ENCODE data around the gene ZNF592. TPM values are rescaled to one million over a fixed set of nuclear protein-coding genes. Genes with fewer than 3 reads are reported as not detected.

The ZNF592 gene
- total RNA-seq, 1 donor from 2014 or later: 31.5 TPM

- Mint-ChIP-seq H3K27me3 (ENCODE audit: low read depth) (no peaks in the 10 kb centered on the region), H3K36me3 (ENCODE audit: low read depth) (peaks cover 8% of the 10 kb centered on the region), H3K4me1 (ENCODE audit: low read depth) (peaks cover 17% of the 10 kb centered on the region), H3K9me3 (ENCODE audit: low read depth) (no peaks in the 10 kb centered on the region), H3K27ac (ENCODE audit: unreplicated experiment) (no peak overlapping the region), H3K4me3 (ENCODE audit: unreplicated experiment) (no peak overlapping the region)
- TF ChIP-seq CTCF (IDR thresholded peaks at IDR 0.05): no peak
- DNase-seq (ENCODE audit: low spot score): no peak
Measured at GRCh38 chr15:84813931-84814330, 65.5 kb downstream of the ZNF592 start.

- no peak for DNase-seq (ENCODE audit: low spot score)
- H3K4me3 Mint-ChIP-seq (ENCODE audit: unreplicated experiment): no peak overlapping the region
- peaks cover 25% of the 10 kb centered on the region for H3K4me1 Mint-ChIP-seq (ENCODE audit: low read depth)
- TF ChIP-seq CTCF (IDR thresholded peaks at IDR 0.05): no peak
- H3K27ac Mint-ChIP-seq (ENCODE audit: unreplicated experiment): no peak overlapping the region
- H3K27me3 Mint-ChIP-seq (ENCODE audit: low read depth): no peaks in the 10 kb centered on the region
- peaks cover 8% of the 10 kb centered on the region for H3K36me3 Mint-ChIP-seq (ENCODE audit: low read depth)
- H3K9me3 Mint-ChIP-seq (ENCODE audit: low read depth): no peaks in the 10 kb centered on the region
Measured at GRCh38 chr15:84814916-84815315, 66.5 kb downstream of the ZNF592 start.

GRCh38 chr15:84816694-84817465 is 68.5 kb downstream of the ZNF592 start, which contains the start of gene ALPK3:
Gene ALPK3, plus strand, starts transcription at chr15:84817356. Its CDS starts 97 bp downstream, at chr15:84817453.
- Mint-ChIP-seq H3K4me3 (ENCODE audit: unreplicated experiment) (peak within 1 kb of the TSS; percentile 54), H3K27me3 (ENCODE audit: low read depth) (no peaks in the 10 kb centered on the region), H3K4me1 (ENCODE audit: low read depth) (peaks cover 25% of the 10 kb centered on the region), H3K27ac (ENCODE audit: unreplicated experiment) (peak within 1 kb of the TSS; percentile 85), H3K36me3 (ENCODE audit: low read depth) (peaks cover 3% of the 10 kb centered on the region), H3K9me3 (ENCODE audit: low read depth) (no peaks in the 10 kb centered on the region)
- DNase-seq (ENCODE audit: low spot score): no peak
- peak; percentile 36 for TF ChIP-seq CTCF (IDR thresholded peaks at IDR 0.05)

- peak; percentile 1 for TF ChIP-seq CTCF (IDR thresholded peaks at IDR 0.05)
- no peaks in the 10 kb centered on the region for H3K9me3 Mint-ChIP-seq (ENCODE audit: low read depth)
- DNase-seq (ENCODE audit: low spot score): no peak
- peaks cover 8% of the 10 kb centered on the region for H3K36me3 Mint-ChIP-seq (ENCODE audit: low read depth)
- H3K27me3 Mint-ChIP-seq (ENCODE audit: low read depth): no peaks in the 10 kb centered on the region
- H3K4me1 Mint-ChIP-seq (ENCODE audit: low read depth): peaks cover 25% of the 10 kb centered on the region
- peak overlapping the region; percentile 54 for H3K4me3 Mint-ChIP-seq (ENCODE audit: unreplicated experiment)
- H3K27ac Mint-ChIP-seq (ENCODE audit: unreplicated experiment): peak overlapping the region; percentile 85
Measured at GRCh38 chr15:84817466-84818081, 69.2 kb downstream of the ZNF592 start.

- no peak for DNase-seq (ENCODE audit: low spot score)
- H3K4me3 Mint-ChIP-seq (ENCODE audit: unreplicated experiment): peak overlapping the region; percentile 54
- peak overlapping the region; percentile 85 for H3K27ac Mint-ChIP-seq (ENCODE audit: unreplicated experiment)
- TF ChIP-seq CTCF (IDR thresholded peaks at IDR 0.05): peak; percentile 9
- no peaks in the 10 kb centered on the region for H3K9me3 Mint-ChIP-seq (ENCODE audit: low read depth)
- H3K36me3 Mint-ChIP-seq (ENCODE audit: low read depth): peaks cover 5% of the 10 kb centered on the region
- peaks cover 25% of the 10 kb centered on the region for H3K4me1 Mint-ChIP-seq (ENCODE audit: low read depth)
- no peaks in the 10 kb centered on the region for H3K27me3 Mint-ChIP-seq (ENCODE audit: low read depth)
Measured at GRCh38 chr15:84818261-84819131, 70.1 kb downstream of the ZNF592 start.

Data from chondrocyte (in vitro differentiated cells).